ENCODE data around the gene KRT84.

Gene KRT84

DNA sequence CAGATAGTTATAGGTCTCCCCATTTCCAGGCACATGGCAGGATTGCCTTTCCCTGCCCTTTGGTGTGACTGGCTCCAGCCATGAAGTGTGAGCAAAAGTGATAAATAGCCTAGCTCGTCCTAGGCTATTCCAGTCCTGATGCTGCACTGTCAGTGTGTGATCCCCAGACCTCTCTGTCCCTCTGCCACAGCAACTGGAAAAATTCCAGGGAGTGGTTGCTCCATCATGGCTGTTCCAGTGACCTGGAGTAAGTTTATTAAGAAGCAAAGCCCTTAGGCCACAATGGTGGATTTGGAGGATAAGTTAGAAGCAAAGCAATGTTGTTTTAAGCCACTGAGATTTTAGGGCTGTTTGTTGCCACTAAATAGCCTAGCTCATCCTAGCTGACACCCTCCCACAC lies 54.4 kb downstream of the KRT84 start:
- Histone ChIP-seq H3K4me3 (ENCODE audit: insufficient read length, low read depth) (no peak overlapping the region), H3K9ac (ENCODE audit: insufficient read length, low read depth) (no peak overlapping the region), H3K9me3 (ENCODE audit: insufficient read depth, low read length) (no peaks in the 10 kb centered on the region), H3K27me3 (ENCODE audit: insufficient read depth, insufficient read length) (peaks cover 2% of the 10 kb centered on the region), H3K4me1 (ENCODE audit: insufficient read depth, insufficient read length) (no peaks in the 10 kb centered on the region), H3K36me3 (ENCODE audit: insufficient read depth, insufficient read length, low read length) (no peaks in the 10 kb centered on the region)
- DNase-seq (ENCODE audit: low read depth, low spot score) = no peak
- TF ChIP-seq SUZ12 (IDR thresholded peaks at IDR 0.05; ENCODE audit: extremely low read depth, insufficient read depth, insufficient read length) (no peak), YY1 (IDR thresholded peaks at IDR 0.05; ENCODE audit: insufficient read depth, insufficient read length) (no peak), ZNF274 (IDR thresholded peaks at IDR 0.05; ENCODE audit: low read depth, low read length) (no peak)

DNA sequence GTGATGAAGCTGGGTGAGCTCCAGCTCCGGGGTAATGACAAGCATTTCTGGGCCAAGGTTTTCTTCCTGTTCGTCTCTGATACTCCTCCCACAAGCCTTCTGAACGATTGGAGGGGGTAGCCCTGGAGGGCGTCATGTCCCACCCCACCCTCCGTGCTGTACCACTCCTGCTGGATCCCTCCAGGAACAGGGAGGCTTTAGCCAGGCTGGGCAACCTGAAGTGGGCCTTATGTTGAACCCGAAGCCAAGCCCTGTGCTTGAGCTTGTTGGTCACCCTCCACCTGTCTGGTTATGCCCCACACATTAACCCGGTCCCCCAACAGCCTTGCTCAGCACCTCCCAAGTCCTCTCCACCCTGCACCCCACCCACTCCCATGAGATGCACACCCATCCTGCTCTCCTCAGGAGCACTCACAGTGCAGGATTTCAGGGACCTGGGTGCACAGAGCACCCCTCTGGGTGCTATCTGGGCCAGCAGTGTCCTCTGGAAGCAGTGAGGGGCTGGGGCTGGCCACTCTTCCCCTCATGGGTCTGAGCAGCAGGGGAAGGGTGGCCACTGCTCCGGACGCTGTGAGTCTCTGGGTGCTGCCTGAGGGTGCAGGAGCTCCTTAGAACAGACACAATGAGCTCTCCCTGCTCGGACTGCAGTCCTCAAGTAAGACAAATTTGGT lies 57.5 kb downstream of the KRT84 start:
- peaks cover 2% of the 10 kb centered on the region for H3K27me3 ChIP-seq (ENCODE audit: insufficient read depth, insufficient read length)
- H3K4me1 ChIP-seq (ENCODE audit: insufficient read depth, insufficient read length) = no peaks in the 10 kb centered on the region
- H3K9me3 ChIP-seq (ENCODE audit: insufficient read depth, low read length) = no peaks in the 10 kb centered on the region
- no peak overlapping the region for H3K9ac ChIP-seq (ENCODE audit: insufficient read length, low read depth)
- no peak for DNase-seq (ENCODE audit: low read depth, low spot score)
- TF ChIP-seq SUZ12 (IDR thresholded peaks at IDR 0.05; ENCODE audit: extremely low read depth, insufficient read depth, insufficient read length) = no peak
- no peak for TF ChIP-seq ZNF274 (IDR thresholded peaks at IDR 0.05; ENCODE audit: low read depth, low read length)
- TF ChIP-seq YY1 (IDR thresholded peaks at IDR 0.05; ENCODE audit: insufficient read depth, insufficient read length) = no peak
- no peak overlapping the region for H3K4me3 ChIP-seq (ENCODE audit: insufficient read length, low read depth)
- H3K36me3 ChIP-seq (ENCODE audit: insufficient read depth, insufficient read length, low read length) = no peaks in the 10 kb centered on the region
